ENCODE data around the gene TBCD. TPM values are rescaled to one million over a fixed set of nuclear protein-coding genes. Genes with fewer than 3 reads are reported as not detected.

TBCD gene
- total RNA-seq, 2 experiments from 2014 or later, result 77.8 to 85.8 TPM

DNA sequence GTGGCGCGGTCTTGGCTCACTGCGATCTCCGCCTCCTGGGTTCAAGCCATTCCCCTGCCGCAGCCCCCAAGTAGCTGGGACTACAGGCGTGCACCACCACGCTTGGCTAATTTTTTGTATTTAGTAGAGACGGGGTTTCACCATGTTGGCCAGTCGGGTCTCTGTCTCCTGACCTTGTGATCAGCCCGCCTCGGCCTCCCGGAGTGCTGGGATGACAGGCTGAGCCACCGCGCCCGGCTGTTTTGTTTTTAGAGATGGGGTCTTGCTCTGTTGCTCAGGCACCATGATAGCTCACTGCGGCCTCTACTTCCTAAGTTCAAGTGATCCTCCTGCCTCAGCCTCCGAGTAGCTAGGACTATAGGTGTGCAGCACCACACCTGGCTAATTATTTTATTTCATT is 60.7 kb downstream of the TBCD start:
- TF ChIP-seq, protein P1, sequence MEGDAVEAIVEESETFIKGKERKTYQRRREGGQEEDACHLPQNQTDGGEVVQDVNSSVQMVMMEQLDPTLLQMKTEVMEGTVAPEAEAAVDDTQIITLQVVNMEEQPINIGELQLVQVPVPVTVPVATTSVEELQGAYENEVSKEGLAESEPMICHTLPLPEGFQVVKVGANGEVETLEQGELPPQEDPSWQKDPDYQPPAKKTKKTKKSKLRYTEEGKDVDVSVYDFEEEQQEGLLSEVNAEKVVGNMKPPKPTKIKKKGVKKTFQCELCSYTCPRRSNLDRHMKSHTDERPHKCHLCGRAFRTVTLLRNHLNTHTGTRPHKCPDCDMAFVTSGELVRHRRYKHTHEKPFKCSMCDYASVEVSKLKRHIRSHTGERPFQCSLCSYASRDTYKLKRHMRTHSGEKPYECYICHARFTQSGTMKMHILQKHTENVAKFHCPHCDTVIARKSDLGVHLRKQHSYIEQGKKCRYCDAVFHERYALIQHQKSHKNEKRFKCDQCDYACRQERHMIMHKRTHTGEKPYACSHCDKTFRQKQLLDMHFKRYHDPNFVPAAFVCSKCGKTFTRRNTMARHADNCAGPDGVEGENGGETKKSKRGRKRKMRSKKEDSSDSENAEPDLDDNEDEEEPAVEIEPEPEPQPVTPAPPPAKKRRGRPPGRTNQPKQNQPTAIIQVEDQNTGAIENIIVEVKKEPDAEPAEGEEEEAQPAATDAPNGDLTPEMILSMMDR (IDR thresholded peaks at IDR 0.05), result no peak
- Mint-ChIP-seq H3K27me3 (no peaks in the 10 kb centered on the region), H3K9me3 (no peaks in the 10 kb centered on the region), H3K36me3 (ENCODE audit: low read depth) (peaks cover 30% of the 10 kb centered on the region), H3K4me3 (no peak overlapping the region), H3K4me1 (ENCODE audit: low read depth) (peaks cover 7% of the 10 kb centered on the region), H3K27ac (no peak overlapping the region)
- CTCF ChIA-PET, result no interaction called here
- no peak for DNase-seq
- POLR2A ChIA-PET, result no interaction called here
- no peak for ATAC-seq
- intact Hi-C loops (cut with micrococcal nuclease), result no loop called here

DNA sequence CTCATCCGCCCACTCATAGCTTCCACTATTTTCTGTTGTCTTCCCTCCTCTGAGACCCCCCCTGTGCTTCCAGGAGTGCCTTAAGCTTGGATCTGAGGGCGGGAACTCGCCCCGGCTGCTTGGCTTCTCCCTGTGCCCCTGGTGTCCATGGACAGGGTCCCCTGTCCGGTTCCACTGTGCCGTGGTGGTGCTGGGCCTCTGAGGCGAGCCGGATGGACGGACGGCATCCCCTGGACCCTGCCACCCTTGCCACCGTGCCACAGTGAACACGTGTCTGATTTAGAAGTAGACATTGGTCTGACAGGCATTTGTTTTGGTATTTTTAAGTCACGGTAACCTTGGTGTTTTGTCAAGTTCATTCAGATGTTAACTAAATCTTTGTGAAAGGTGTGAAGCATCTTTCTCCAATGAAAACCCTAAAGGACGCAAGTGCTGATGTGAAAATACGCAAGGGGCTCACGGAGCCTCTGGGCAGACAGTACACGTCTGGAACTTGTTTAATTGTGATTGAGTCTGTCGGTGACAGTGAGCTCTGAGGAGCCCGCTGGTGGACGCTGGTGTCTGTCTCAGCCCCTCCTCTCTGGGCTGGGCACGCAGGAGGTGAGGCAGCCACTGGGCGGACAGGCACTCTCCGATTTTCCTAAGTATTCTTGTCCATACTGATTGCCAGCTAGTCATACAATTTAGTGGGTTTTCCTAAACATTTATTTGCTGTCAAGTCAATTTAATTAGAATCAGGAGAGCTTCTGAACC is 61.6 kb downstream of the TBCD start:
- Mint-ChIP-seq H3K4me3 (no peak overlapping the region), H3K4me1 (ENCODE audit: low read depth) (peaks cover 9% of the 10 kb centered on the region), H3K27ac (no peak overlapping the region), H3K27me3 (no peaks in the 10 kb centered on the region), H3K36me3 (ENCODE audit: low read depth) (peaks cover 36% of the 10 kb centered on the region), H3K9me3 (no peaks in the 10 kb centered on the region)
- CTCF ChIA-PET, result no interaction called here
- intact Hi-C loops (cut with micrococcal nuclease), result no loop called here
- DNase-seq (no peak), ATAC-seq (no peak)
- POLR2A ChIA-PET, result no interaction called here
- TF ChIP-seq, protein P1 (IDR thresholded peaks at IDR 0.05), result no peak

DNA sequence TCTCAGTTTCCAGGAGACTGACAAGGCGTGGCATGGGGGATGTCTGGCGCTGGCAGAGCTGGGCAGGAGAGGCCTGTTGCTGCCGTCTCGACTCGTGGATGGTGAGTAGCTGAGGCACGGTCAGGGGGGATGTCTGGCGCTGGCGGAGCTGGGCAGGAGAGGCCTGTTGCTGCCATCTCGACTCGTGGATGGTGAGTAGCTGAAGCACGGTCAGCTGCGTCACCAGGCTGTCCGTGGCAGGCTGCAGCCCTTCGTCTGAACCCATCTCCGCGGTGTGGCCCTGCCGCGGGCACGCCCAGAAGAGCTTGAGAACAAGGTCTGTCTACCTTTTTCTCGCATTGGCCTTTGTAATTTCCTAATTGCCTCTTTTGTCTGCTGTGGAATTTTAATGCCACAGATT is 63.0 kb downstream of the TBCD start:
- ChIA-PET POLR2A (no interaction called here), CTCF (interaction anchor here (0.7 kb wide), 1 partner anchor 112 kb away, joined by 3 read pairs; no protein-coding TSS in a partner anchor)
- peaks cover 47% of the 10 kb centered on the region for H3K36me3 Mint-ChIP-seq (ENCODE audit: low read depth)
- H3K4me3 Mint-ChIP-seq, result no peak overlapping the region
- peaks cover 9% of the 10 kb centered on the region for H3K4me1 Mint-ChIP-seq (ENCODE audit: low read depth)
- intact Hi-C loops (cut with micrococcal nuclease), result no loop called here
- no peak overlapping the region for H3K27ac Mint-ChIP-seq
- TF ChIP-seq, protein P1 (IDR thresholded peaks at IDR 0.05), result no peak
- no peaks in the 10 kb centered on the region for H3K27me3 Mint-ChIP-seq
- DNase-seq, result no peak
- no peak for ATAC-seq
- no peaks in the 10 kb centered on the region for H3K9me3 Mint-ChIP-seq

DNA sequence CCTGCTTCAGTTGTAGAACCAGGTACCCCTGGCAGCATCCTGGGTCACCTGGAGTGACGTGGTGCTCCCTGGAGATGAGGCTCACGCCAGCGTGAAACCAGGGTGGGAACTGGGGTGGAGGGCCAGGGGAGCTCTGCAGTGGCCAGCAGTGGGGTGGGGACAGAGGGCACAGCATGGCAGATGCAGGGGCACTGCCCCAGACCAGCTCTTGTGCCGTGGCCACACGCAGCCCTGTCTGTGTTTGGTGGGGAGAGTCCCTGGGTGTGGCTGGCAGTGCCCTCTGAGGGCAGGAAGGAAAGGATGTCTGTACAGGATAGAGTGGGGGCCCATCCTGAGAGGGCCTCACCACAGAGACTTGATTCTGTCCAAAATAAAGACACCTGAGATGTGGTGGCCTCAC is 63.5 kb downstream of the TBCD start:
- ChIA-PET CTCF (interaction anchor here (0.7 kb wide), 1 partner anchor 112 kb away, joined by 3 read pairs; no protein-coding TSS in a partner anchor), POLR2A (no interaction called here)
- Mint-ChIP-seq H3K36me3 (ENCODE audit: low read depth) (peaks cover 51% of the 10 kb centered on the region), H3K27ac (no peak overlapping the region), H3K4me3 (no peak overlapping the region), H3K27me3 (no peaks in the 10 kb centered on the region), H3K4me1 (ENCODE audit: low read depth) (peaks cover 9% of the 10 kb centered on the region), H3K9me3 (peaks cover 2% of the 10 kb centered on the region)
- intact Hi-C loops (cut with micrococcal nuclease), result no loop called here
- TF ChIP-seq, protein P1 (IDR thresholded peaks at IDR 0.05), result no peak
- DNase-seq, result no peak
- no peak for ATAC-seq

DNA sequence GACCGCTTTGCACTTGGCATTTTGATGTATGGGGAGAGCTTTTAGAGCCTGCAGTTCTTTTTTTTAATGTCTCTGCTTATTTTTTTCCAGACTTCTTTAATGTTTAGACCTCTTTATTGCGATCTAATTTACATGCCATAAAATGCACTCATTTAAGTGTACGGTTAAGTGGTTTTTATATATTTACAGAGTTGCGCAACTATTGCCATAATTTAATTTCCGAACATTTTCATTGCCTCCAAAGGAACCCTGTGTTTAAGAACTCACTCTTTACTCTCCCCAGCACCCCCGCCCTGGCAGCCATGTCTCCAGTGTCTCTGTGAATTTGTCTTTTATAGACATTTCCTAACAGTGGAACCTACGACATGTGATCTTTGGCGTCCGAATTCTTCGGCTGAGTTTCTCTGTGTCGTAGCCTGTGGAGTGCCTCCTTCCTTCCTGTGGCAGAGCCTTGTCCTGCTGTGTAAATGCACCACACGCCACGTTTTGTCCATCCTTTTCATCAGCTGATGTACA is 64.0 kb downstream of the TBCD start:
- intact Hi-C loops (cut with micrococcal nuclease), result no loop called here
- peaks cover 55% of the 10 kb centered on the region for H3K36me3 Mint-ChIP-seq (ENCODE audit: low read depth)
- H3K27ac Mint-ChIP-seq, result no peak overlapping the region
- TF ChIP-seq, protein P1 (IDR thresholded peaks at IDR 0.05), result no peak
- H3K27me3 Mint-ChIP-seq, result no peaks in the 10 kb centered on the region
- ChIA-PET POLR2A (no interaction called here), CTCF (no interaction called here)
- no peak overlapping the region for H3K4me3 Mint-ChIP-seq
- H3K9me3 Mint-ChIP-seq, result peaks cover 5% of the 10 kb centered on the region
- DNase-seq (no peak), ATAC-seq (no peak)
- peaks cover 9% of the 10 kb centered on the region for H3K4me1 Mint-ChIP-seq (ENCODE audit: low read depth)

Measured in activated CD8-positive, alpha-beta T cell treated with anti-CD3 and anti-CD28 coated beads for 36 hours (primary cell).